ENCODE data around the gene MEN1.
A peak's percentile ranks its signal among the peaks of the same experiment; 100 is the strongest.

The MEN1 gene

DNA sequence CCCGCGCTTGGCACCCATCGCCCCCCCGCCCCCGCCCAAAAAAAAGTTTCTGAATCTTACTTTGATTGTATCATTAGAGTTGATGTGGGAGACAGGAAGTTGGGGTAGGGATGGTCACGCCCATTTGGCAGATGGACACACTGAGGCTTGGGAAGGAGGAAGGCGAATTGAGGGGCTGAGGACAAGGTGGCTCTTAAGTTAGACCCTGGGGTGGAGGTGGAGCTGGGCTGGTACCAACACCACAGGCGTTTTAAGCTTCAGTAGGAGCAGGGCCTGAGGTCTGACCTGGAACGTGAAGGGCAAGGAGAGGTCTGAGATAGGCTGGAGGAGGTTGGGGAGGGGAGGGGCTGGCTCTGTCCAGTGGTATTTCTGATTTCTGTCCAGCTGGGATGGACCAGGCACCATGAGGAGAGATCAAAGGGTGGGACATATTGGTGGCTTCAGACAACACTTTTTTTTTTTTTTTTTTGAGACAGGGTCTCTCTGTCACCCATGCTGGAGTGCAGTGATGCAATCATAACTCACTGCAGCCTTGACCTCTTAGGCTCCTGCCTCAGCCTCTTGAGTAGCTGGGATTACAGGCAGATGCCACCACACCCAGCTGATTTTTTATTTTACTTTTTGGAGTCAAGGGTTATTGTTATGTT lies 34.9 kb upstream of the MEN1 start:
- DNase-seq: no peak

GRCh38 chr11:64844330-64845128 lies 34.2 kb upstream of the MEN1 start, which contains the start of gene CDC42BPG:
CDC42BPG (minus strand) TSS chr11:64844653; CDS start chr11:64844569, 84 bp downstream.
- peak; percentile 60 to 64 for DNase-seq

DNA sequence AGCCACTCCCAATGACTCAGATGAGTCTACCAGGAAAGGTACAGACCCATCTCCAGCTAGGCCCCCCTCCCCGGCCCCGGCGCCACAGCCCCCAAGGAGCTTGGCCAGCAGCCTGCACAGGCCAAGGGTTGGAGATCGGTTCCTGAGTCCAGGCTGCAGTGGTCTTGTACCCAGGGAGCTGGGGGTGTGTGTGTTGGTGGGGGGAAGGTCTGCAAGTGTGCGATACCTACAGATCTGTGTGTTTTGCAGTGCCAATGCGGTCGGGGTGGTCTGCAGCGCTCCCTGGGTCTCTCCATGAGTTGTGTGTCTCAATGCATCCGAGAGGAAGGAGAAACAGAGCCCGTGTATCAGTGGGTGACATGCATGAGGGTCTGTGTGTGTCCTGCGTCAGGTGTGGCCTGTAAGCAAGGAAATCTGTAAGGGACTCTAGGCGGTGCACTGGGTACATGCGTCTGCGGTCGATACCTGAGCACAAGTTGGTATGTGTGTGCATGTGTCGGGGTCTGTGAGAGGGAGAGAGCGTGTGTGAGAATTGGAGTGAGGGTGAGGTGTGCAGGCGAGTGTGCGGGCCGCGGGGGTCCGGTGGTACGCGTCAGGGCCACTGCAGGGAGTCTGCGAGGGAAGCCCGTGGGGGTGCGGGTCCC lies 33.5 kb upstream of the MEN1 start:
- DNase-seq: no peak

DNA sequence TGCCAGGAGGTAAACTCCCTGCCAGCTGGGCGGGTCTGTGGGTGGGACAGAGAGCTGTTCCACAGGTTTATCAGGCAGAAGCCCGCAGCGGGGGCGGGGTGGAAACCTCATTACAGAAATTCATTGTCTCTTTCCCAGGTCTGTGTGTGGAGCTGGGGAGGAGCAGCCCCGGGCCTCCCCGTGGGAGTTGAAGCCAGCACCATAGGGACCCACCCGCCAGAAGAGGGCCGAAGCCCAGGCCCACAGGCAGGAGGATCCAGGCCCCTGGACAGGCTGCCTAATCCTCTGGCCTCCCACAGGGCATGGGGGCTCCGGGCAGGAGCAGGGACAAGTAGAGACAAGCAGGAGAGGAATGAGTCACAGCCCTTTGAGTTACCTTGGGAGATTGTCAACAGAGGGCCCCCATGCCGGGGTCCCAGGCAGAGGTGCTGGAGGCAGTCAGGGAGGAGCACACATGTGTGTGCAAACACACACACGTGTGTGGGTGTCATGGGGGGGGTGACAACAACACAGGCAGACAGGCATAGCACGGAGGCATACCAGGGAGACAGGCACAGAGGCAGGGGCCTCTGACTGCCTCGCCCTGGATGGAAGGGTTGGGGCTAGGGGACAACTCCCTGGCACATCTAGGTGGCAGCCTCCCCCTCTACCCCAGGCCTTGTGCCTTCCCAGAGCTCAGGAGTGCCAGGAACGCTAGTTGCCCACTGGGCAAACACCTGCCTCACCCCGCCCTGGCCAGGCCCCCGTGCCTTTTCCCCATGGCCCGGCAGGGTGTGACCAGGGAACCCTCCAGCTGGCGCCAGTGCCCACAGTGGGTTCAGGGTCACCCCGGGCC lies 32.7 kb upstream of the MEN1 start:
- DNase-seq: no peak

DNA sequence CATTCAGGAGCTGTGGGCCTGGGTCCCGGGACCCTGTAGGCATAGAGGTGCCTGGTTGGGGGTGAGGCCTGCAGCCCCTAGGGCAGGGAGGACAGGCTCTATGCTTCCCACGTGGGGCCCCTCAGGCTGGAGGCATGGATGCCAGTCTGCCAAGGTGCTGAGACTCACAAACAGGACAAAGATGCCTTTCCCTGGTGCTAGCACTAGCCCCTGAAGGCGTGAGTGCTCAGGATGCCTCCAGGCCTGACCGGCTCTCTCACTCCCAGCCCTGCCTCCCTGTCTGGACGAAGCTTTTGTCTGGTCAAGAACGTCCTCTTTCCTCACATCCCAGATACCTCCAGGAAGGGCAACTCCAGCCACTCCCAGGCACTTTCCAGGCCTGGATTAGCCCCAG lies 32.0 kb upstream of the MEN1 start:
- DNase-seq: no peak

GRCh38 chr11:64841592-64842365 lies 31.4 kb upstream of the MEN1 start:
- DNase-seq: no peak

DNA sequence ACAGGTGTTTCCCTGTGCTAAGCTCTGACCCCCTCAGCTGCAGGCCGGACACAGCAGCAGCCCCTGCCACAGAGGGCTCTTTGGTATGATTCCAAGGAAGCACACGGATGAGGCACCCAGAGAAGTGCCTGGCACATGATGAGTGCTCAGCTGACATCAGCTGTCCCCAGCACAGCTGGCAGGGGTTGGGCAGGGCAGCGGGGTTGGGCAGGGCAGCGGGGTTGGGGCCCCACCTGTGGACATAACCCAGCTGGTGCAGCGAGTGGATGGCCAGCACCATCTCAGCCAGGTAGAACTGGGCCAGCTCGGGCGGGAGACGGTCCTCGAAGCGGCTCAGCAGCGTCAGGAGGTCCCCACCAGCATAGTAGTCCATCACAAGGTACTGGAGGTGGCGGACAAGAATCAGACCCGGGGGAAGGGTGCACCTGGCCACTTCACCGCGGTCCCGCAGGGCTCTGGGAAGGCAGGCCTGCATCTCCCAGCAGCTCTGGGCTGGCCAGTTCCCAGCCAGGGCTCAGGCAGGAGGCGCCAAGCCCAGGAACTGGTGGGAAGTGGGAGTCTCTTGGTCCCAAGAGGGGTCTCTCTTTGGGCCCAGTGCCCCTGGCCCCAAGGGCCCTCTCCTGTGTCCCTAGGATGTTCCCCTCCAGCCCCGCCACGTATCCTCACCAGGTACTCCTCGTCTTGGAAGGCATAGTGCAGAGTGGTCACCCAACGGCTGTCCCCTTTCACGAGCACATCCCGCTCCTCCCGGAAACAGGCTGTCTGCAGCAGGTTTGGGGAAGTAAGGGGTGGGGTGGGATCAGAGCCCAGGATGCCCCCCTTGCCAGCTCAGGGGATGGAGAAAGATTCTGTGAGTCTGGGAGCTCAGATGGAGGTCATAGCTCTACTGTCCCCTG lies 29.8 kb upstream of the MEN1 start:
- no peak for DNase-seq

DNA sequence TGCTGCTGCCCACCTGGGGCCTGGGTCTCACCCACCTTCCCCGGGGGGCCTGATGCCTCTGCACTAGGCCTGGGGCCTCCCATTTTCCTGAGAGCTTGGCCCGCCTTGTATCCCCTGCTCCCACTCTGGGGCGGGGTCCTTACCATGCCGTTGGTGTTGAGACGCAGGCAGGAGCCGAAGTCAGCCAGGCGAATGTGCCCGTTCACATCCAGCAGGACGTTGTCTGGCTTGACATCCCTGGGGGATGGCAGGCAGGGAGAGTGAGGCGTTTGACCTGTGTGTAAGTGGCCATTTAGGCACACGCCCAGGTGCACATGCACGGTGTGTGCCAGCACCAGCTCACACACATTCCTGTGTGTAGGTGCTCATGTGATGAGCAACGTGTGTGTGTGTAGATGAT lies 29.0 kb upstream of the MEN1 start:
- no peak for DNase-seq

GRCh38 chr11:64838600-64839334 lies 28.4 kb upstream of the MEN1 start:
- DNase-seq: no peak

DNA sequence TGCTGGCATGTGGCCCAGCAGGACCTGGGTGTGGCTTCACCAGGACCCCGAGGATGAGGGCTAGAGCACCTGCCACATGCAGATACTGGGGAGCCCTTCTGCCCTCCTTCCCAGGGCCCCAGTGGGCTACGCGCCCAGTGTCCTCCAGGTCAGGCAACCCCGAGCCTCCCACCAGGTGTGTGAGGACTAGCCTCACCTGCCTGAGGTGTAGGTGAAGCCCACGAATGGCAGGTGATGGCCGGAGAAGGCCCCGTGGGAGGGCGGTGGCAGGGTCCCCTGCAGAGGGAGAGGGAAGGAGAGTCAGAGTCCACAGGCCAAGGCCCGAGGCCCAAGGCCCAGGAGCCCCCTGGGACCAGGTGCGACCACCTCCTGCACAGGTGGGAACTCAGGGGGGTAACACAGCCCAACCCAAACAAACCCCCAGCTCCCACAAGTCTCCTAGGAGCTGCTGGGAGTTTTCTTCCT lies 27.6 kb upstream of the MEN1 start:
- no peak for DNase-seq

GRCh38 chr11:64836448-64837072 lies 26.2 kb upstream of the MEN1 start:
- DNase-seq: no peak

DNA sequence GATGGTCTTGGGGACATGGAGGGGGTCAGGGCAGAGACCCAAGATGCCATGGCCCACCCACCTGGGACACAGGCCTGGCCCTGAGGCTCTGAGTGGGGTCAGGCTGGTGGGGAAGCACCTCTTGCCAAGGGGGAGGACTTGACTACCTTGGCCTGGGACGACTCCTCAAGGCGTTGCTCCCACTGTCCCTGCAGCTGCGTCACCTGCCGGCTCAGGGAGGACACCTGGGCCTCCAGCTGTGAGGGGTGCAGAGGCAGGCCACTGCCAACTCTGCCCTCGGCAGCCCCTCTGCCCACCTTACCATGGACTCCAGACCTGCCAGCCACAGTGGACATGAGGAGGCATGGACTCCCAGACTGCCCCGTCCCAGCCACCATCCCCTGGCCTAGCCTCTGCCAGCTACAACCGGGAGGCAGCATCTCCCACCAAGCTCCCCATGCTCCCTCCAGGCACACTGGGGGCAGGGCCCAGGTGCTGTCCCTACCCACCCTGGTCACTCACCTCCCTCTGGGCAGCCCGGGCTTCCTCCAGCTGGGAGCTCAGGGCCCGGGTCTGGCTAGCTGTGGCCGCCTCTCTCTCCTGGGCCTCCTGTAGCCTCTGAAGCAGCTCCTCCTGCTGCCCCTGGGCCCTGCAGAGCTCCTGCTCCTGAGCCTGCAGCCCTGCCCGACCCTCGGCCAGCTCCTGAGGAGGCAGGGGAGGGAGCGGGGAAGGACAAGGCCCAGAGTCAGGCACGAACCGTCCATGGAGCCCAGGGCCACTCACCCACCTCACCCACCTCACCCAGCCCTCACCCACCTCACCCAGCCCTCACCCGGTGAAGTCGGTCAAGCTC lies 25.5 kb upstream of the MEN1 start:
- no peak for DNase-seq

- no peak for DNase-seq
Measured at GRCh38 chr11:64834723-64835615, 24.6 kb upstream of the MEN1 start.

DNA sequence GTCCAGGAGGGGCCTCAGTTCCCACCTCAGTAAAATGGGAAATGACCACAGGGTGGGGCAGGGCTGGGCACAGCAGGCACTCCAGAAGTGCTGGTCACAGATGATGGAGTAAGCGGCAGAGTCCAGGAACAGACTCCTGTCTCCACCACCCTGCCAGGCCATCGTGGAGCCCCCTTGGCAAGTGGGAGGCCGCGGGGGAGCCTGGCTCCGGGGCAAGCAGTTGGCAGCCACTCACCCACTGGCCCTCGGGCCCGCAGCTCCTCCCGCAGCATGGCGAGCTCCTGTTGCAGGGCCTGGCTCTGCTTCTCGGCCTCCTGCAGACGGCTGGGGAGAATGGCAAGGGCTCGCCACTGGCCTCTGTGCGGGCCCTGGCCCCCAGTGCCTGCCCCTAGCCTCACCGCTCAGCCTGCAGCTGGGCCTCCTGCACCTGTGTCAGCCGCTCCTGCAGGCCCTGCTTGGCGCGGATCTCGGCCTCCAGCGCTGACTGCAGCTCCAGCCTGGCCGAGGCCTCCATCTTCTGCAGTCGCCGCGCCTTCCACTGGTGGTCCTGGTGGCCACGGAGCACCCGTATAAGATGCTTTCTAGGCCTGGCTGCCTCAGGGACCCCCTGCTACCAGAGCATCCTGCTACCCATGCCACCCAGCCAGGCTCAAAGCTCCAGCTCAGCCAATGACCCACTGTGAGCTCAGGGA lies 23.8 kb upstream of the MEN1 start:
- no peak for DNase-seq

DNA sequence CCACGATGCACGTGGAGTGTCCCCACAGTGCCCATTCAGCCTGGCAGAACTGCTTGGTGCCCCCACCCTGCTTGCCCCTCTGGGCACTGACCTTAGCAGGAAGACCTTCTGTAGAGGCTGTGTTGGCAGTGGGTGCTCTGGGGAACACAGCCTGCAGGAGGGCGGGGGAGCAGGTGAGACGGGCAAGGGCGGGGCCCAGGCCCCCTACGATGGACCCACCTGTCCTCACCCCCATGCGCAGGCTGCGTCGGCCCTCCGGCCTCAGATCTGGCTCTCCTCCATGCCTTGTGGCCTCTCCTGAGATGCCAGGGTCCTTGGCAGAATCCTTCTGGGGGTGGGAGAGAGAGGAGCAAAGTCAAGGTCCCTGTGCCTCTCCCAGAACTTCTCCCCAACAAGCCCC lies 23.2 kb upstream of the MEN1 start:
- no peak for DNase-seq

GRCh38 chr11:64833198-64833502 lies 22.8 kb upstream of the MEN1 start:
- DNase-seq: no peak

DNA sequence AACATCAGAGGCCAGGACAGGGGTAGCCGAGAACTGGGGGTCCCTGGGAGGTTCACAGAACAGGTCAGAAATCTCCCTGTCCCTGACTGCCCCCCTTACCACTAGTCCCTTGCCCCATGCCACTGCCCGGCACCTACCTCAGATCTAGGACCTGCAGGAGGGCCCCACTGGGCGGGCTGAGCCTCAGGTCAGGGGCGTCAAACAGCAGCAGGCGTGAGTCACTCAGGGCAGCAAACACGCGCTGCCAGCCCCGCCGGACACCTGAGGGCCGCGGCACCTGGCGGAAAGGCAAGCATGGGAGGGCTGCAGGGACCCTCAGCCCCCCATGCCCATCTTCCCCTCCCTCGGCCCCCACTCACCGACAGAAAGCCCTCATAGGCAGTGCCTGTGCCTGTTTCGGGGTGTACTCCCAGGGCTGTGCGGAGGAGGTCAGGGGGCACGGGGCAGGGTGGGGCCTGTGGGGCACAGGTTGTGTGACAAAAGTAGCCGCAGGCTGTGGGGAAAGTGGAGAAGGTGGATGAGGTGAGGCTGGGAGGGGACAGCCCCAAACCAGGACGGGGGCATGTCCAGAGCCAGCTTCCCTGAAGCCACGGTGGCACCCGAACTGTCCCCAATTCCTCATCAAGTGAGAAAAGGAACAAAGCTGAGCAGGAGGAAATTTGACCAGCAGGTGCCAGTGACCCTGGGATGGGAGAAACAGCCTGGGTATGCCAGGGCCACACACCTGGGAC lies 22.3 kb upstream of the MEN1 start:
- DNase-seq: no peak

Measured in Kasumi-1 (cell line).